Panc1 (cell line): ENCODE measurements around the gene CHD6. TPM values are rescaled to one million over a fixed set of nuclear protein-coding genes. Genes with fewer than 3 reads are reported as not detected.

Source experiments
- ATAC-seq: fragments of 200-7000 bp; cut with Tn5 transposase; 2 replicates; pipeline ENCODE4 v1.9.1; 2020; ENCODE audit warnings: mild to moderate bottlenecking, moderate library complexity
- BruUV-seq: library from RNA; stranded (reverse); fragments of 400-500 nt; replicated peaks from 2 replicates; lab custom pipeline; 2021; lab: Mats Ljungman, UMichigan
- CTCF ChIA-PET: fragments of 300-600 bp; sonication (Branson Sonifier 250); formaldehyde crosslinking; loops from one replicate; lab custom pipeline; 2022; ENCODE audit warnings: antibody characterized with exemption; lab: Charles Lee
- POLR2A ChIA-PET: fragments of 300-600 bp; sonication (Branson Sonifier 250); formaldehyde crosslinking; loops from one replicate; lab custom pipeline; 2022; ENCODE audit warnings: antibody characterized with exemption; lab: Charles Lee
- DNase-seq: peaks from one replicate; pipeline ENCODE4 v3.0.0-alpha.2; 2010; ENCODE audit warnings: low read depth, low spot score
- H3K27ac ChIP-seq: 2 replicates; pipeline ENCODE4 v1.5.1; 2011; ENCODE audit warnings: mild to moderate bottlenecking, low read length, inconsistent platforms
- H3K27me3 ChIP-seq: fragments of 200-500 bp; sonication (Bioruptor generic); 2 replicates; pipeline ENCODE4 v1.6.0; 2014; ENCODE audit warnings: low read length, inconsistent platforms; ENCODE audit not compliant: control insufficient read depth, insufficient read depth
- H3K36me3 ChIP-seq: fragments of 200-500 bp; sonication (Bioruptor generic); 2 replicates; pipeline ENCODE4 v1.5.1; 2014; ENCODE audit warnings: inconsistent platforms, mild to moderate bottlenecking, low read length, moderate library complexity; ENCODE audit not compliant: control insufficient read depth, insufficient read depth
- H3K4me1 ChIP-seq: 2 replicates; pipeline ENCODE4 v1.5.1; 2011; ENCODE audit warnings: inconsistent platforms, mild to moderate bottlenecking, low read length, moderate library complexity; ENCODE audit not compliant: control insufficient read depth, insufficient read depth
- H3K4me3 ChIP-seq, 2 experiments: 2 replicates each; pipeline ENCODE4 v1.5.1; 2011 to 2012; ENCODE audit warnings: low read depth in 2 of 2, low read length in 2 of 2, mild to moderate bottlenecking in 2 of 2, inconsistent platforms in 1 of 2, moderate library complexity in 1 of 2
- H3K9me3 ChIP-seq: fragments of 200-500 bp; sonication (Bioruptor generic); 2 replicates; pipeline ENCODE4 v1.5.1; 2014; ENCODE audit warnings: low read depth, mild to moderate bottlenecking, inconsistent platforms, low read length, moderate library complexity; ENCODE audit not compliant: control insufficient read depth, insufficient read depth
- CTCF ChIP-seq: fragments of 450-650 bp; IDR thresholded peaks from 2 replicates; pipeline ENCODE4 v1.5.1; 2017; ENCODE audit warnings: mild to moderate bottlenecking
- POLR2AphosphoS5 ChIP-seq: IDR thresholded peaks from 2 replicates; pipeline ENCODE4 v1.6.1; 2012; ENCODE audit warnings: mild to moderate bottlenecking, low read depth, low read length, moderate library complexity
- SIN3A ChIP-seq: IDR thresholded peaks from 2 replicates; pipeline ENCODE4 v1.6.1; 2012; ENCODE audit warnings: low read depth, mild to moderate bottlenecking, low read length, moderate library complexity, borderline replicate concordance; ENCODE audit not compliant: insufficient read depth
- TCF7L2 ChIP-seq: IDR thresholded peaks from 2 replicates; pipeline ENCODE4 v1.6.1; 2011; ENCODE audit warnings: mild to moderate bottlenecking, low read depth, low read length, inconsistent platforms
- in situ Hi-C: cut with HindIII; loops from 2 replicates; pipeline ENCODE4 v1.10.0; 2016; ENCODE audit warnings: low sequenced_read_pairs, low pct_unique_long_range_greater_than_20kb
- intact Hi-C: fragments of 100-400 bp; cut with micrococcal nuclease; formaldehyde crosslinking; loops from one replicate; pipeline ENCODE4 v1.10.0; 2022; ENCODE audit not compliant: unreplicated experiment
- total RNA-seq: library from RNA; stranded (reverse); gene quantifications from one replicate; pipeline ENCODE4 v1.2.1, GENCODE V29; 2021; ENCODE audit not compliant: unreplicated experiment
- TF ChIP-seq, protein P1 (sequence below), 2 experiments: IDR thresholded peaks; 2 replicates each; pipeline ENCODE4 v1.6.1; 2011 to 2012; ENCODE audit warnings: low read depth in 2 of 2, control low read depth in 1 of 2, low read length in 1 of 2, mild to moderate bottlenecking in 1 of 2, moderate library complexity in 1 of 2; ENCODE audit not compliant: insufficient read depth in 1 of 2

The CHD6 gene
- total RNA-seq, 1 experiment from 2014 or later = 21.3 TPM

- no TSS peak for BruUV-seq
- no peak overlapping the region for H3K4me3 ChIP-seq
These were observed 44.2 kb downstream of the CHD6 start for GRCh38 chr20:41573955-41574354.

DNA sequence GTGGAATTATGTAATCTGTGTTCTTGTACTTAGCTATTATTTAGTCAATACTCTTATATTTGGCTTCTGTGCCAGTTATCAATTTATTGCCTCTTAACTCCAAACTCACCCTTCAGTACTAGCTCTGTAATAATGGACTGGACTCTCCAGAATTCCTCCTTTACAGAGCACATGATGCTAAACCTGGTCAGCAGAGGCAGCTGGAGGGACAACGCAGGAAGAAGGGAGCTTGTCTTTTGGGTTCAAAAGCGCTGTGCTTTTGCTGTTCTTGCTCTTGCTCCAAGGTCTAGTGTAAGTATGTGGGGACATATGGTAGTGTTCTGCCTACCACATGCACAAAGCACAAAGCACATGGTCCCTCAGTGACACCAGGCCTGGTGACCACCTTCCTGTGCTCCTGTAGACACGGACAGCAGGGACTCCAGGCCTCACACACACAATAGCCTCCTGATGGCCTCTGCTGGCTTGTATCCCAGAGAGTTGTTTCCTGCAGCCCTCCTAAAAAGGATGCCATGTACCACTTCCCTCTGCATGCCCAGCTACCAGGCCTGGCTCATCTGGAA is 46.1 kb downstream of the CHD6 start:
- H3K4me3 ChIP-seq = no peak overlapping the region
- DNase-seq (no peak), ATAC-seq (no peak)
- in situ Hi-C loops = no loop called here
- no peak overlapping the region for H3K27ac ChIP-seq
- POLR2A ChIA-PET = interaction anchor here (0.7 kb wide), 1 partner anchor 1324 kb away, joined by 3 read pairs; no protein-coding TSS in a partner anchor
- TF ChIP-seq POLR2AphosphoS5 = no peak
- TF ChIP-seq, protein P1, sequence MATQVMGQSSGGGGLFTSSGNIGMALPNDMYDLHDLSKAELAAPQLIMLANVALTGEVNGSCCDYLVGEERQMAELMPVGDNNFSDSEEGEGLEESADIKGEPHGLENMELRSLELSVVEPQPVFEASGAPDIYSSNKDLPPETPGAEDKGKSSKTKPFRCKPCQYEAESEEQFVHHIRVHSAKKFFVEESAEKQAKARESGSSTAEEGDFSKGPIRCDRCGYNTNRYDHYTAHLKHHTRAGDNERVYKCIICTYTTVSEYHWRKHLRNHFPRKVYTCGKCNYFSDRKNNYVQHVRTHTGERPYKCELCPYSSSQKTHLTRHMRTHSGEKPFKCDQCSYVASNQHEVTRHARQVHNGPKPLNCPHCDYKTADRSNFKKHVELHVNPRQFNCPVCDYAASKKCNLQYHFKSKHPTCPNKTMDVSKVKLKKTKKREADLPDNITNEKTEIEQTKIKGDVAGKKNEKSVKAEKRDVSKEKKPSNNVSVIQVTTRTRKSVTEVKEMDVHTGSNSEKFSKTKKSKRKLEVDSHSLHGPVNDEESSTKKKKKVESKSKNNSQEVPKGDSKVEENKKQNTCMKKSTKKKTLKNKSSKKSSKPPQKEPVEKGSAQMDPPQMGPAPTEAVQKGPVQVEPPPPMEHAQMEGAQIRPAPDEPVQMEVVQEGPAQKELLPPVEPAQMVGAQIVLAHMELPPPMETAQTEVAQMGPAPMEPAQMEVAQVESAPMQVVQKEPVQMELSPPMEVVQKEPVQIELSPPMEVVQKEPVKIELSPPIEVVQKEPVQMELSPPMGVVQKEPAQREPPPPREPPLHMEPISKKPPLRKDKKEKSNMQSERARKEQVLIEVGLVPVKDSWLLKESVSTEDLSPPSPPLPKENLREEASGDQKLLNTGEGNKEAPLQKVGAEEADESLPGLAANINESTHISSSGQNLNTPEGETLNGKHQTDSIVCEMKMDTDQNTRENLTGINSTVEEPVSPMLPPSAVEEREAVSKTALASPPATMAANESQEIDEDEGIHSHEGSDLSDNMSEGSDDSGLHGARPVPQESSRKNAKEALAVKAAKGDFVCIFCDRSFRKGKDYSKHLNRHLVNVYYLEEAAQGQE (IDR thresholded peaks at IDR 0.05; ENCODE audit: insufficient read depth in 1 of 2, low read depth in 2 of 2, low read length in 1 of 2) = no peak
- TF ChIP-seq TCF7L2 = no peak
- TF ChIP-seq CTCF = no peak
- TF ChIP-seq SIN3A = no peak
- H3K4me1 ChIP-seq = no peaks in the 10 kb centered on the region
- intact Hi-C loops = no loop called here
- H3K27me3 ChIP-seq = no peaks in the 10 kb centered on the region
- H3K36me3 ChIP-seq = no peaks in the 10 kb centered on the region
- BruUV-seq = no TSS peak
- peaks cover 3% of the 10 kb centered on the region; the same call in 1 of the 2 replicates for H3K9me3 ChIP-seq
- CTCF ChIA-PET = no interaction called here

More at GRCh38 chr20:41573955-41574354, 44.2 kb downstream of the CHD6 start:
- intact Hi-C loops = no loop called here
- peaks cover 3% of the 10 kb centered on the region; the same call in 1 of the 2 replicates for H3K9me3 ChIP-seq
- TF ChIP-seq POLR2AphosphoS5 = no peak
- TF ChIP-seq, protein P1 (IDR thresholded peaks at IDR 0.05; ENCODE audit: insufficient read depth in 1 of 2, low read depth in 2 of 2, low read length in 1 of 2) = no peak
- TF ChIP-seq SIN3A = no peak
- no peak for TF ChIP-seq CTCF
- no peak for TF ChIP-seq TCF7L2
- H3K27me3 ChIP-seq = no peaks in the 10 kb centered on the region
- no peaks in the 10 kb centered on the region for H3K36me3 ChIP-seq
- DNase-seq (no peak), ATAC-seq (no peak)
- no peak overlapping the region for H3K27ac ChIP-seq
- H3K4me1 ChIP-seq = no peaks in the 10 kb centered on the region
- CTCF ChIA-PET = no interaction called here
- POLR2A ChIA-PET = no interaction called here
- in situ Hi-C loops = no loop called here
